ENCODE results near the gene CAMK2D.

Gene CAMK2D

DNA sequence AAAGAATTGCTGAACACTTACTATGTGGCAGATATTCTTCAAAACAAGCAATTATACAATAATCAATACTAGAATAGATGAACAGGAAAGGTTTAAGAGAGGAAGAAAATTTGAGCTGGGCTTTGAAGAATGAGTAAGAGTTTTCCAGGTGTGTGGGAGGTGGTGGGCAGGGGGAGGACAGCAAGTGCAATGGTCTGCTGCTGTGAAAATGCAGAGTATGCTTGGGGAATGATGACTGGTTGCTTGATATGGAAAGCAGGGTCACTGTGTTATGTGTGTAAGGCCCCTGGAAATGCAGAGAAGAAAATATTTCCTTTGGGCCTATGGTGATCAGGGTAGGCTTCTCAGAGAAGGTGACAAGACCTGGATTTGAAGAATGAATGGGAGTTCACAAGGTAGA lies 300.3 kb downstream of the CAMK2D start:
- DNase-seq, result no peak

DNA sequence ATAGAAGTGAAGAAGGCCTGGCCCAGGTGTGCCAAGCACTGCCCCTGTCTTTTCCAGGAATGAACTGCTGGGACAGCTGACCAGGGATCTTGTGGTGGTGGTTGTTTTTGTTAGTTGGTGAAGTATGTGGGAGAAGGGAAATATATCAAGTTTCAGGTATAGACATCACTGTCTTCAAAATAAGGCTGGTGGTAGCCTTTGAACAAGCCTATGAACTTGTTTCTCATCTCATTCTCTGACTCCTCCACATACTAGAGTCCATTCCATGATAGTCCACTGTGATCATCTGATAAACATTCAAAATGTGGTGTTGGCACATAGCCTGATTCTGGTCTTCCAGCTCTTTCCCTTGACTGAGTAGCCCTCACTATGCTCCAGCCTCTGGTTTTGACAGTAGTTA lies 303.7 kb downstream of the CAMK2D start:
- DNase-seq, result no peak

DNA sequence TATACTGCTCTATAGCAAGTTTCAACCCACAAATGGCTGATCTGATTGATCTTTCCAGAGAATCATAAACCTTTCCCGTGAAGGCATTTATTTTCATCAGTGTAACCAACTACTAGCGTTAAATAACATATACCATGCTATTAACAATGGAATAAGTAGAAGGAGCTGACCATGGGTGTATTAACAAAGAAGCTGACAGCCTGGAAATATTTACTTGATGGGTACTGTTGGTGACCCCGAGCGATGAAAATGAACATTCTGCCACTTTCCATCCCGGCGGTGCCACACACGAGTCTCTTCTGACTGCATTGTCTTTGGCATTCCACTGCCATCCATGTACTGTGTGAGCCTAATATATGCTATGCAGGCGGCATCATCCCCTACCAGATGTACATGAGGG lies 304.4 kb downstream of the CAMK2D start:
- DNase-seq, result no peak

DNA sequence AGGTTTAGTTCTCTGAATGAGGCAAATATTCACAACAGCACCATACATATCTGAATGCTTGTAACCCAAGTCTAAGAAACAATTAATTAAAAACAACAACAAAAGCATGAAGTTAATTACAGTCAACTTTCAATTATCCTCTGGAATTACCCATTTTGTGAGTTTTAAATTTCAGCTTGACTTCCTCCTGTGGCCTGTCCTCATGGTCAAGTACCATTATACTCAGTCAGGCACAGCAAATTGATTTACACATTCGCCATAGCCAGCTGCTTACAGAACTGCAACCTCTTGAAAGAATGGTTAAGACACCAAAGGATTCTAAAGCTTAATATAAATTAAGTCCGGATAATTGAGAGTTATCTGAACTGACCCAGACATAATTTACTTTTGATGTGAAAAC lies 306.5 kb downstream of the CAMK2D start:
- DNase-seq, result no peak

DNA sequence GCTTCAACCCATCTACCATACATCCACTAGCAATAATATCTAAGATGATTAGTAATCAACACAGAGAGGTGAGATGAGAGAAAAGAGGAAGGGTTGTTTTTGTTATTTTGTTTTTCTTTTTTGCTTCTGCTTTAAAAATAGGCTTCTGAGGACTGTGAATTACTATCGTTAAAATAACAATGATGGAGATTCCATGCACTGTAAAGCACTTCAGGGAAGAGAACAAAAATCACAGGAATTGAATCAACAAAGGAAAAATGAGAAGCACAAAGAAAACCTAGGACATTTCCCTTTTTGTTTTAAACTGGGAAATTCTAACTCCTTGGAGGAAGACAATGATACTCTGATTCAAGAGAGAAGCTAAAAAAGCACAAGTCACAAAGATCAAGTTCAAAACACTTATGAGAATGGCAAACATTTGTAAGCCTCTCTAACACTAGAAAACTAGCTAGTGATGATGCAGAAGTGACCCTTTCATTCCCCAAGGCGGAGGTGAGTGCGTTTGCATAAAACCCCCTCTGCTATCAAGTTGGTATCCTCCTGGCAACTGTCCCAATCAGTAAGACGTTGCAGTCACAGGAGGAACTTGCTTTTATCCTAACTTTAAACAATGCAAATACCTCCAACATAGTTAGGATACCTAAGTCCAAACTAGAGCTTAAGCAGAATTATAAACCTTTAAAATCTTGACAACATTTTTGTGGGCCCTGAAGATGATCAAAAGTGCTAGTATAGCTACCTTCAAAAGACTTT lies 308.5 kb downstream of the CAMK2D start:
- peak; percentile 55 for DNase-seq

DNA sequence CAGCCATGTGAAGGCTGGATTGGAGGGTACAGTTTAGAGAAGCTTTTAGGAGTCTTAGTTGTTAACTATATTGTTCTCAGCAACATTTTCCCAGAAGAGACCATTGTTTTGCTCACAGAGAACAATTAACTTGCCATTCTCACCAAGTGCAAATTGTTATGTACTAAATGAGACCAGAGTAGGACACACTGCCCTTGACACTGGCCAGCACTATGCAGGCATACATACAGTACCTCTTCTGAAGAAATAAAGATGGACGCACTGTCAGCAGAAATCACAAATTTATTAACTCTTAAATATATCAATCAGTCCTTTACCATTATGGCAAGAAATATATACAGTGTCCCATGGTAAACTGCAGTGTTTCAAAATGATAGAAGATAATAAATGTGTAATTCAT lies 309.4 kb downstream of the CAMK2D start:
- no peak for DNase-seq

DNA sequence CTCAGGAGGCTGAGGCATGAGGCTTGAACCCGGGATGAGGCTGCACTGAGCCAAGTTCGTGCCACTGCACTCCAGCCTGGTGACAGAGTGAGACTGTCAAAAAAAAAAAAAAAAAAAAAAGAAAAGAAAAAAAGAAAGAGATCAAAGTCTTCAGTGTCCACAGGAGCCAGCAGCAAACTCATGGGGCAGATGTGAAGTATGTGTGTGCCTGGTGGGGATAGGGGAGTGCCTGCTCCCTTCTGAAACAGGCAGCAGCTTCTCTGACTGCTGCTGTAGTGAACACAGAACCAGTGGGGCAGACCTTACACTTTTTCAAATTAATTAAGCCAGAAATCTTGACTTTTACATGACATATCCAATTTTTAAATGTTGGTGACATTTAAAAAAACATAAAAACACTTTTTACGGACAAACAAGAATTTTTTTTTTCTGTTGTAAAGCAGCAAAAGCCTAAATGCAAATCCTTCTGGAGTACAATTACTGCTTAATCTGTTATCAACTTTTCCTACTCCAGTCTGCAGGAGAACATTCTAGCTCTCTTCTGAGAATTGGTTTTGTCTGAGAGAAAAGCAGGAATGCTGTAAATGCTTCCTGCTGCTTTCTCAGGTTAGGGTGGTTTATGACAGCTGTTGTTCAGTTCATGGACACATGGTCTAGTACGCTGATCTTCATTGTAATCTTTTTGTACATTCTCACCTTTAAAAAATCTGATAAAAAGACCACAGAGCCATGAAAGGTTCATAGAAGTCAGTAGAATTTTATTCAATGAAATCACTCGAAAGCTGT lies 311.1 kb downstream of the CAMK2D start:
- no peak for DNase-seq

DNA sequence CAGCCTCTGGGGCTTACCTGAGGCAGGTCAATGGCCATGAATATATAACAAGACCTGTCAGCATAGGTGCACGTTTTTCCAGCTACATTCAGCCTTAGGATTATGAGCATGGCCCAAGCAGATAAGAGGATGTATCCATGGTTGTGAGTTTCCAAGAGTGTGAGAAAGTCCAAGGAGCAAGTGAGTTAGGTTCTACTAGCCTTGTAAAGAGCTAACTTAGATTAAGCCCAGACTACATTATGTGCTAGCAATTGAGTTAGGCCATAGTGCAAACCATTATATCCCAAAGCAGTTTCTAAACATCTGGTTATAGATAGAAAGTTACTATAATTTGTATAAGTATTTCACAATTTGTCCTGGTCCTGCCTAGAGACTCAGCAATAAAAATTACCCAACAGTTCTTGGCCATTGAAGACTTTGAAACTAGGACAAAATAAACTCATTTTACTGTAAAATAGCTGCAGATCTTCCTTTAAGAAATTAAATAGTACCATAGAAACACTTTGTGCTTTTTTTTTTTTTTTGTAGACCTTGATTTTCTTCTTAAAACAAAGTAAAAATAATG lies 312.0 kb downstream of the CAMK2D start:
- DNase-seq, result no peak

DNA sequence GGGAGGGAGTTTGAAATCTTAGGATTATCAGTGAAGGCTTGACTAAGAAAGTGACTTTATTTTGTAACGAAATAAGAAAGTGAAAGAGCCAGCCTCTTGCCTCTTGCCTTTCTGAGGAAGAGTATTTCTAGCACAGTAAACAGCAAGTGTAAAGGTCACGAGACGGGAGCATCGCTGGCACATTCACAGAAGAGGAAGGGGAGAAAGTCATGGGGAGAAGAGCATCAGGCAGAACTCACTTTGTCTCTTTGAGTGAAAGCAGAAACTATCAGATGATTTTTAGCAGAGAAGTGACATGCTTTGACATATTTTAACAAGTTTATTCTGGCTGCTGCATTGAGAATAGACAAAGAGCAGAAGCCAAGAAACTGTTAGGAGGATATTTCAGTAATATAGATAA lies 313.8 kb downstream of the CAMK2D start:
- no peak for DNase-seq

DNA sequence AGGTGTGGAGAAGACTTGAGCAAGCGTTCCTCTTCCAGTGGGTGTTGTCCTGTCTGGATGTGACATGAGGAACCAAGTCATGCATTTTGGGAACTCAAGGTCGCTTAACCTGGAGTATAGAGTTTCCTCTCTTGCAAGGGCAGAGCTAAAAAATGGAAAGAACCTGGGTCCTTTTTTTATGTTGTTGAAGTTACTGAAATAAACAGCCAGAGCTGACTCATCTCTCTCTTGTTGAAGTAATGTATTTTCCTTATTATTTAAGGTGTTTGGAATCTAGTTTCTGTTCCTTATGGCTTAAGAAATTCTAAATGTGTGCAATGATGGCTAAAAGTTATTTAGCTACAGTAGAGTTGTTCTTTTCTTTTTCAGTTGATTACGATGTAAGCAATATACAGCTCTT lies 314.5 kb downstream of the CAMK2D start:
- no peak for DNase-seq

DNA sequence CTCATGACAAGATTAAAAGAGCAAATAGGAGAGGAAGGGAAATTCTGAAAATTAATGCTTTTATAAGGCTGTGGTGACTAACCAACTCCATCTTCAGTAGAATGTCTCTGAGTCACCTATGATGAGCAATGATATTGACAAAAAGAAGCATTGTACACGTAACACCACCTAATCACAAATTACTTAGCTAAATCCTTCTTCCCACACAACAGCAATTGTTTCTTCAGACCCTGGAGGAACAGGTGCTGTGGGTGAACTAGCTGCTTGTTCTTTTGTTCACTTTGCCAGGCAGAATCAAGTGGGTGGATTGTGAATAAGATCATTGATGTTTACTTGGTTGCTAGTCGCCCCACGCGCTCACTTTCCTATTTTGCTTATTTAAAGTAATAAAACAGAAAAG lies 315.5 kb downstream of the CAMK2D start:
- DNase-seq, result peak; percentile 80

DNA sequence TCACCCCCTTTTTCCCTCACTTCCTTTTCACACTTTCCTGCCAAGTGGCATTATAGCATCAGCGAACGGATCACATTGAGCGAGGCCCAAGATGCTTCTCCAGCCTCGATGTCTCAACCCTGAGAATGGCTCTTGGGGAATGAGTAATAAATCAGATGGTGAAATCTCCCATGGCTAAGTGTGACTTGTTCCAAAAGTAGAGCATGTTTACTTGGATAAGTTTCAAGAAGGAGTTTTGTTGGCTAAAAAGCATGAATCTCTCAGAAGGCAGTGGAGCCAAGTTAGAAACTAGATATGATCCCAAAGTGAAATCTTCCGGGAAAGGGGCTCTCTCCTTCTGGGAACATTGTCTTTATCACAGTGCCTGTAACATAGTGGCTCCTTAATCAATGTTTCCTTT lies 316.3 kb downstream of the CAMK2D start:
- DNase-seq, result peak; percentile 97

DNA sequence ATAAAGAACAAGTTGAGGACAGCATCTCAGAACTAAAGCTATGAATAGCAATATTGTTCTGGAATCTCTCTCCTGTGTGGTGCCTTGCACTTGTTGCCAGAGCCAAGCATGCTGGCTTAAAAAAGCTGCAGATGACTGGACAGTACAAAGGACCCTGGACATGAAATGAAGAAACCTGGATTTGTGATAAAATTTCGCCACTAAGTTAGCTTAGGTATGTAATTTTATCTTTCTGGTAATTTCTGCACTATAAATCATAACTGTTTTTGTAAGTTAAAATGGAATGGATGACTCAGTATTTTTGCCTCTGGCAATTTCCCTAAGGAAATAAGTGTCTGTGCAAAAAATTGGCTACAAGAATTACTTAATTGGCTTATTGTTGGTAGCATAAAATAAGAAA lies 317.2 kb downstream of the CAMK2D start:
- peak; percentile 77 for DNase-seq

DNA sequence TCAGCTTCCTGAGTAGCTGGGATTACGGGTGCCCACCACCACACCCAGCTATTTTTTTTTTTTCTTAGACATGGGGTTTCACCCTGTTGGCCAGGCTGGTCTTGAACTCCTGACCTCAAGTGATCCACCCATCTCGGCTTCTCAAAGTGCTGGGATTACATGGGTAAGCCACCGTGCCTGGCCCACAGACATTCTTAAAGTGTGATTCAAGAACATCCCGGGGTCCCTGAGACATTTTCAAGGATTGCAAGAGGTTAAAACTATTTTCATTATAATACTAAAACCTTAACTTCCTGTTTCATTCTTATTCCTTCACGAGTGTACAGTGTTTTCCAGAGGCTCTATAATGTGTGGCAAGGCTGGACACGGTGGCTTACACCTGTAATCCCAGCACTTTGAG lies 318.7 kb downstream of the CAMK2D start:
- peak; percentile 36 for DNase-seq

DNA sequence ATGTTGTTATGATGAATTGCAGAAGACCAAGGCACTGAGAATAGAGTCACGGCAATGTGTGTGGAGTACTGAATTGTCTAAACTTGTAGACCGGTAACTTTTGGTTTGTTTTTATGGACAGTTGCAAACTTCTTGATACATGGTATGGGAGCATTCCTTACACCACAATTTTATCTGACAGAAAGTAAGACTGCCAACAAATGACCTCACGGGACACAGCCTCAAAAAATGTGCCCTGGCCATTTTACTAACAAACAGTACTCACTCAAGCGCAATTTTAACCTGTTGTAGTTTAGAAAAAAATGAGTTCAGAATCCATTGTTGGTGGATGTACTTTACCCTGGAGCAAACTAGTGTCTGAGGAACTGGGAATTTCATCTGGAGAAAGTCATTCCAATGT lies 321.2 kb downstream of the CAMK2D start:
- no peak for DNase-seq

DNA sequence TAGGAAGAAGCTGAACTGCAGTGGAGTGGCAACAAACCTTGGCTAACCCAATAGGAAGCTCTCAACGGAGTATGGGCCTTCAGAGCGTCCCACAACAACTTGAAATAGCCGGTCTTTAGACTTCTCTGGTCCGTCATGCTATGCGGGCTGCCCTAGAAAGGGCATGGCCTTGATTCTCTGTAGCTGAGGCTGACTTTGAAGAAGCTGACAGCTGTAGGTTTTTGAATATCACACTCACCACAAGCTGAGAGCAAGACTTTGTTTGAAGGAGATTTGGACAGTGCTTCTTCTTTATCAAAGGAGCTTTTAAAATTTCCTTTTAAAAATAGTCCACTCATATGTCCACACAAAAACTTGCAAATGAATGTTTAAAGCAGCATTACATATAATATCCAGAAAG lies 322.9 kb downstream of the CAMK2D start:
- DNase-seq, result no peak

DNA sequence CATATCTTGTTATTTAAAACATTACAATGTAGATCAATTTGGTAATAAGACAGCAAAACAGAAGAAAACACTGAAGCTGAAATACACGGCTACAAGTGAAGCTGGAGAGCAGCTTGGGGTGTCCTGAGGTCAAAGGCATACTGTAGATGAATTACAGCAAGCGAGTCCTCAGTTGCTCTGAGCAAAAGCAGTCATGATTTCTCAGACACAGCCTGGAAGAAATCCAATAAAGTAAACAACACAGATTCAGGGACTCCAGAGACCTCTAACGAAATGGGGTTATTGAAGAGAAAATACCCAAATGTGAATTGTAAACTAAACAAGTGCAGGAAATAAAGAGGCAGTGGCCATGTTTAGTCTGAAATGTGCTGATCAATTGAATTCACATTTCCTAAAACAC lies 324.4 kb downstream of the CAMK2D start:
- no peak for DNase-seq

DNA sequence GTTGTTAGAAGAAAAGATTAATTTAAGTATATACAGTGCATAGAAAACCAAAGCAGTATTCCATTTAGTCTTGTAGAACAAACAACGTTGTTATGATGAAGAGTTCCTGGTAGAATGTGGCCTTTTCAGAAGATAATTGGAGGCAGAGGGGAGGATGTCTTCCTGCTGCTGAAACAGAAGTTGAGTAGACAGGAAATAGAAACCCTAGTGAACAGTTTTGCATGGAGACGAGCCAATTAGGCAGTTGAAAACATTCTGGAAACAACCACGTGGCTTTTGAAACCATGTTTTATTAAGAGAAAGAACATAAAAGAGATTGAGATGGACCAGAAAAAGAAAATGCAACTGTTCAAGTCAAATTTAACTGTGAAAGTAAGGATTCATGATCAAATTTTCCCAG lies 325.2 kb downstream of the CAMK2D start:
- DNase-seq, result peak; percentile 84

DNA sequence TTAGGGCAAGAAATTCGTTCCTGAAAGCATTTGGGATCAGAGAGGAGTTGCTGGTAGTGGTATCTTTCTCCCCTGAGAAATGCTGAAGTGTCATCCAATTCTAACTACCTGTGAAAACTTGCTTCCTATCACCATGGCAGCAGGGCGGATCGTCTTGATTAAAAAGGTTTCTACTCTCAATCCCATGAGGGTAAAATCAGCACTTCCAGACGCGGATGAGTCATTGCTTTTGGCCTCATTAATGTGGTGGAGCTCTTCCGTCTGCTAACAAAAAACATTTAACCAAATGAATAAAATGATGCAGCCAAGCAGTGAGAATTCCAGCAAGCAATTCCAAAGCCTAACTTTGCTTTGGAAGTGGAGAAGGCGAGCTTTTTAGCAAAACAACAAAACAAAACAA lies 325.6 kb downstream of the CAMK2D start:
- peak; percentile 93 for DNase-seq

DNA sequence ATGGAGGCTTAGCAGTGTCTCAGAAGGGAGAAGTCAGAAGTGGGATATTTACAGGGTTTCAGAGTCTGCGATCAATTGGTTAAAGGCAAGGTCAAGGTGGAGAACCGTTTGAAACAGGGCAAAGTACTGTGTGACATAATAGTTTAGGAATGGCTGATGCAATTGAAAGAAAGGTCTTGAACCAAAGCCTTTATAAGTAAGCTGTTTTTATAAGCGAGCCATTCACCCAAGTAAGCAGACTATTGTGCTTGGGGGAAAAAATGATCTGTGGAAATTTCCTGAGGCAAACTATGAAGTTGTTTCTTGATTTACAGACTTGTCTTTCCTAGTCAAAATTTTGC lies 327.3 kb downstream of the CAMK2D start:
- peak; percentile 61 for DNase-seq

DNA sequence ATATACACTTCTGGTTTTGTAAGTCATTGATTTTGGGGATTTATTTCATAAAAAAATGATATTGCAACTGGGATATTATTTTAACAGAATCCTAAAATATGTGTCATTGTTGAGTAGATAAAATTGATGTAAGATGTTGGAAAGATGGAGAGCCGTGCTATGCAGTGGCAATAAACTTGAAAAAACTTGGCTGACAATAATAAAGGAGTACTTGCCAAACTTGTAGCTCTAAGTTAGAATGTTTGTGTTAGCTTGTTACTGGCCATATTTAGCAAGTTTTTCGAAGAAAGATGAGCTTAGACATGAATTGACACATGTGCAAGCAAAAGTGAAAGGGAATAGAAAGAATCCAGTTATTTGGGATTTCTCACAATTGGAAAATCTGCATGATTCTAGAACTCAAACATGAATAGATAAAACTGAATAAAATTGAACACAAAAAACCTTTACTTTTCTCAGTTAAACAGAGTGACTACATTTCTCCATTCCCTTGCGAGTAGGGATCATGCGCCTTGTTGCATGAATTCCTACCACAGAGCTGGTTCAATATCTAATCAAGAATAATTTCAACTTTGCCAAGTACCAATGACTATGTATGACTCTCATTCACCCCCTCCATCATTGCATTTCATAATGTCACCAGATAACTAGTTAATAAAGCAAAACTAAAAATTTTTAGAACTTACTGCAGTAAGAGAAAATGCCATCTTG lies 327.8 kb downstream of the CAMK2D start:
- peak; percentile 65 for DNase-seq

DNA sequence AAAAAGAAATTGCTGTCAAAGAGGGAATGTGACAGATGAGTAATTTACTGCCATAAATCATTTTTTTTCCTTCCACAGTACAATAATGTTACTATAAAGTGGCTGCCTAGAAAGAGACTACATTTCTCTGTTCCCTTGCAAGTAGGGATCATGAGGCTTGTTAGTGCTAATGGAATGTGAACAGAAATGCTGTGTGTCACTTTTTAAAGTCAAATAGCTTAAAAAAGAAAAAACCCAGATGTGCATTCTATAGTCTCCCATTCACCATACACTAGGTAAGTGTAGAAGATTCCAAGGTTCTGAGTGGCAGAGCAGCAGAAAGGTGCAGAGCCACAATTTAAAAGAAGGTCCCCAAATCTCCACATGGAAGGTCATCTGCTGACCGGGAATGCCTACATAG lies 328.4 kb downstream of the CAMK2D start:
- DNase-seq, result peak; percentile 17

DNA sequence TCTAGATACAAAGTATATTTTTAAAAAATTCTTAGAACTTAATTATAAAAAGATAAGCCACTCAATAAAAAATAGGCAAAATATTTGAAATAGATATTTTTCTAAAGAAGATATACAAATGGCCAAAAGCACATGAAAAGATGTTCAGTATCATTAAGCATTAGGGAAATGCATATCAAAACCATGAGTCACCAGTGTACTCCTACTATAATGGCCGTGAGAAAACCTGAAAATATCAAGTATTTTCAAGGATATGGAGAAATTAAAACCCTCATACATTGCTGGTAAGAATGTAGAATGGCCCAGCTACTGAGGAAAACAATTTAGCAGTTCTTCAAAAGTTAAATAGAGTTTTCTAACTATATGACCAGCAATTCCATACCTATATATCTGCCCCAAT lies 337.9 kb downstream of the CAMK2D start:
- DNase-seq, result peak; percentile 28

DNA sequence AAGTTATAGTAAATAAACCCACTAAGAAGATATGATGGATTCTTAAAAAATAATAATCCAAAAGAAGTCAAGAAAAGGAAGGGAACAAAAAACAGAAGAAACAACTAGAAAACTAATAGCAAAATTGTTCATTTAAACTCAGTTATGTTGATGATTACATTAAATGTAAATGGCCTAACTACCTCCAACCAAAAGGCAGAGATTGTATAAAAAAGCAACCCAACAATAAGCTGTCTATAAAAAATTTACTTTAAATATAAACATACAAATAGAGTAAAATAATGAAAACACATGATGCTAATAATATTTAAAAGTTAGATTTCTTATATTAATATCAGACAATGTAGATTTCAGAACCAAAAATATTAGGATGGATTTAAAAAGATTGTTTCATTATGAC lies 340.6 kb downstream of the CAMK2D start:
- DNase-seq, result no peak

Data from fibroblast of skin of right quadriceps (primary cell).